Keratinocyte (primary cell): Measurements from ENCODE around the gene CERT1. TPM values are rescaled to one million over a fixed set of nuclear protein-coding genes. Genes with fewer than 3 reads are reported as not detected.

ENCODE experiments used
- DNase-seq: peaks from one replicate; pipeline ENCODE4 v3.0.0-alpha.2; 2011; ENCODE audit warnings: low read depth, missing footprints, low spot score
- FAIRE-seq: peaks from 2 replicates; lab custom pipeline; 2011; peaks lifted over from hg19 to GRCh38; lab: Jason Lieb, UNC
- H2AFZ ChIP-seq: 2 replicates; pipeline ENCODE4 v1.6.0; 2012; ENCODE audit warnings: low read length, control low read depth, inconsistent platforms; ENCODE audit not compliant: control insufficient read depth
- H3K27ac ChIP-seq: 2 replicates; pipeline ENCODE4 v1.5.1; 2011; ENCODE audit warnings: low read length; ENCODE audit not compliant: control insufficient read depth, insufficient read depth
- H3K27me3 ChIP-seq: 3 replicates; pipeline ENCODE4 v1.6.0; 2011; ENCODE audit warnings: low read length; ENCODE audit not compliant: control insufficient read depth, insufficient read depth; ENCODE audit errors: extremely low read depth
- H3K36me3 ChIP-seq, 2 experiments: 2 replicates in 1 of 2; 3 replicates in 1 of 2; pipeline ENCODE4 v1.5.1; 2011; ENCODE audit warnings: low read length in 2 of 2, mild to moderate bottlenecking in 1 of 2; ENCODE audit not compliant: control insufficient read depth in 2 of 2, insufficient read depth in 2 of 2; ENCODE audit errors: extremely low read depth in 1 of 2
- H3K4me1 ChIP-seq: 3 replicates; pipeline ENCODE4 v1.5.1; 2011; ENCODE audit warnings: low read length; ENCODE audit not compliant: control insufficient read depth, insufficient read depth; ENCODE audit errors: extremely low read depth
- H3K4me2 ChIP-seq: 3 replicates; pipeline ENCODE4 v1.6.0; 2011; ENCODE audit warnings: low read depth, low read length; ENCODE audit not compliant: control insufficient read depth, insufficient read depth; ENCODE audit errors: extremely low read depth
- H3K4me3 ChIP-seq, 3 experiments: fragments of 200-600 bp in 1 of 3; sonication (generic) in 1 of 3; 2 replicates in 2 of 3; 3 replicates in 1 of 3; pipeline ENCODE4 v1.5.1; 2011 to 2016; ENCODE audit warnings: low read length in 3 of 3, mild to moderate bottlenecking in 3 of 3, control low read depth in 2 of 3, inconsistent platforms in 1 of 3, low read depth in 1 of 3, mixed read lengths in 1 of 3, mixed run types in 1 of 3, moderate library complexity in 1 of 3; ENCODE audit not compliant: control insufficient read depth in 2 of 3, insufficient read depth in 2 of 3; ENCODE audit errors: extremely low read depth in 1 of 3
- H3K79me2 ChIP-seq: 2 replicates; pipeline ENCODE4 v1.6.0; 2012; ENCODE audit warnings: low read length; ENCODE audit not compliant: control insufficient read depth, insufficient read depth
- H3K9ac ChIP-seq: 3 replicates; pipeline ENCODE4 v1.6.0; 2011; ENCODE audit warnings: low read length; ENCODE audit not compliant: control insufficient read depth, insufficient read depth; ENCODE audit errors: extremely low read depth
- H3K9me1 ChIP-seq: 3 replicates; pipeline ENCODE4 v1.6.0; 2011; ENCODE audit warnings: low read length; ENCODE audit not compliant: control insufficient read depth, insufficient read depth; ENCODE audit errors: extremely low read depth
- H3K9me3 ChIP-seq: 2 replicates; pipeline ENCODE4 v1.5.1; 2012; ENCODE audit warnings: low read depth, low read length; ENCODE audit not compliant: control insufficient read depth
- H4K20me1 ChIP-seq: 3 replicates; pipeline ENCODE4 v1.6.0; 2011; ENCODE audit warnings: low read length; ENCODE audit not compliant: control insufficient read depth, insufficient read depth; ENCODE audit errors: extremely low read depth
- CTCF ChIP-seq, 3 experiments: IDR thresholded peaks in 1 of 3; conservative IDR thresholded peaks in 1 of 3; optimal IDR thresholded peaks in 1 of 3; 2 replicates in 2 of 3; 3 replicates in 1 of 3; pipeline versions ENCODE3 to v1.5.1; 2011; ENCODE audit warnings: low read length in 3 of 3, mild to moderate bottlenecking in 3 of 3, moderate library complexity in 2 of 3, control low read depth in 1 of 3, inconsistent platforms in 1 of 3; ENCODE audit not compliant: insufficient read depth in 2 of 3; ENCODE audit errors: extremely low read depth in 1 of 3
- EZH2 ChIP-seq: IDR thresholded peaks from one replicate; pipeline ENCODE4 v1.6.1; 2012; ENCODE audit warnings: inconsistent platforms, mild to moderate bottlenecking, low read length, moderate library complexity
- dilution Hi-C: fragments of 300-500 bp; cut with MboI; formaldehyde crosslinking; loops from one replicate; pipeline ENCODE4 v1.7.0; 2020; ENCODE audit warnings: low sequenced_read_pairs; ENCODE audit not compliant: extremely low pct_ligation_motif_present
- polyA plus RNA-seq, 5 experiments: library from polyadenylated mRNA; depleted of rRNA in 3 of 5; stranded (reverse) in 3 of 5; stranded (forward) in 1 of 5; unstranded in 1 of 5; fragments of >200 nt; gene quantifications; 1 replicate in 1 of 5; 2 replicates in 3 of 5; 3 replicates in 1 of 5; pipeline versions ENCODE4 v1.2.1 to v1.2.3, GENCODE V29; 2011 to 2012; ENCODE audit warnings: missing spikeins in 2 of 5, low read depth in 1 of 5, low replicate concordance in 1 of 5

CERT1 gene
- polyA plus RNA-seq, 1 donor (not counting 4 experiments of a cell fraction or from before 2014, with no cell fraction given): 20.8 TPM

GRCh38 chr5:75446068-75446467 is 65.4 kb downstream of the CERT1 start:
- no peak for TF ChIP-seq CTCF (optimal IDR thresholded peaks at IDR 0.05 in 1 of 3, IDR thresholded peaks at IDR 0.05 in 1 of 3, conservative IDR thresholded peaks at IDR 0.05 in 1 of 3; ENCODE audit: extremely low read depth in 1 of 3, insufficient read depth in 2 of 3, low read length in 3 of 3)
- no peak for TF ChIP-seq EZH2
- no peak for FAIRE-seq
- Histone ChIP-seq H3K4me1 (peaks cover 3% of the 10 kb centered on the region), H3K9me3 (no peaks in the 10 kb centered on the region), H3K9ac (no peak overlapping the region), H3K4me3 (no peak overlapping the region), H3K9me1 (no peaks in the 10 kb centered on the region), H3K4me2 (no peak overlapping the region), H4K20me1 (no peaks in the 10 kb centered on the region), H3K36me3 (no peaks in the 10 kb centered on the region), H3K79me2 (no peaks in the 10 kb centered on the region), H2AFZ (no peak overlapping the region), H3K27ac (no peak overlapping the region), H3K27me3 (no peaks in the 10 kb centered on the region)
- dilution Hi-C loops: no loop called here
- no peak for DNase-seq

- Histone ChIP-seq H3K27ac (no peak overlapping the region), H2AFZ (no peak overlapping the region), H3K9ac (no peak overlapping the region), H3K9me3 (no peaks in the 10 kb centered on the region), H4K20me1 (no peaks in the 10 kb centered on the region), H3K4me3 (no peak overlapping the region), H3K27me3 (no peaks in the 10 kb centered on the region), H3K4me2 (no peak overlapping the region), H3K36me3 (no peaks in the 10 kb centered on the region), H3K4me1 (no peaks in the 10 kb centered on the region), H3K79me2 (peaks cover 2% of the 10 kb centered on the region), H3K9me1 (no peaks in the 10 kb centered on the region)
- no peak for DNase-seq
- no peak for FAIRE-seq
- no peak for TF ChIP-seq EZH2
- no peak for TF ChIP-seq CTCF (optimal IDR thresholded peaks at IDR 0.05 in 1 of 3, IDR thresholded peaks at IDR 0.05 in 1 of 3, conservative IDR thresholded peaks at IDR 0.05 in 1 of 3; ENCODE audit: extremely low read depth in 1 of 3, insufficient read depth in 2 of 3, low read length in 3 of 3)
- dilution Hi-C loops: no loop called here
Observed at GRCh38 chr5:75441560-75441959, 69.9 kb downstream of the CERT1 start.
